GM23338 (cell line): ENCODE data around the gene GRIK1.

Experiments
- CREB1 ChIP-seq: fragments of 250-450 bp; sonication (Bioruptor Pico); IDR thresholded peaks from 2 replicates; pipeline ENCODE4 v1.5.0; 2020; ENCODE audit warnings: low read depth, mild to moderate bottlenecking, moderate library complexity
- CTCF ChIP-seq, 2 experiments: fragments of 200-600 bp in 1 of 2; sonication (generic) in 1 of 2; conservative IDR thresholded peaks; 2 replicates each; pipeline versions ENCODE4 v1.5.1 to v1.6.1; 2016 to 2017; ENCODE audit warnings: antibody characterized with exemption in 2 of 2, low read depth in 2 of 2, mild to moderate bottlenecking in 2 of 2, moderate library complexity in 1 of 2
- ETS1 ChIP-seq: IDR thresholded peaks from 2 replicates; pipeline ENCODE4 v1.6.1; 2016; ENCODE audit warnings: antibody characterized with exemption
- EZH2 ChIP-seq: fragments of 200-600 bp; sonication (generic); IDR thresholded peaks from one replicate; pipeline ENCODE4 v1.8.0; 2017; ENCODE audit warnings: antibody characterized with exemption, mild to moderate bottlenecking, low read depth; ENCODE audit not compliant: unreplicated experiment
- EZH2phosphoT487 ChIP-seq: fragments of 200-600 bp; sonication (generic); IDR thresholded peaks from one replicate; pipeline ENCODE4 v1.8.1; 2018; ENCODE audit warnings: antibody characterized with exemption; ENCODE audit not compliant: unreplicated experiment
- JUNB ChIP-seq: IDR thresholded peaks from one replicate; pipeline ENCODE4 v1.6.1; 2016; ENCODE audit warnings: antibody characterized with exemption; ENCODE audit not compliant: unreplicated experiment
- POLR2AphosphoS5 ChIP-seq: IDR thresholded peaks from 2 replicates; pipeline ENCODE4 v1.6.1; 2016; ENCODE audit warnings: antibody characterized with exemption, low read depth
- REST ChIP-seq: IDR thresholded peaks from one replicate; pipeline ENCODE4 v1.6.1; 2018; ENCODE audit warnings: antibody characterized with exemption; ENCODE audit not compliant: unreplicated experiment
- STAT1 ChIP-seq: IDR thresholded peaks from one replicate; pipeline ENCODE4 v1.6.1; 2016; ENCODE audit warnings: antibody characterized with exemption; ENCODE audit not compliant: unreplicated experiment
- ZNF114 ChIP-seq: fragments of 250-450 bp; sonication (Bioruptor Pico); IDR thresholded peaks from 2 replicates; pipeline ENCODE4 v1.5.0; 2020; ENCODE audit warnings: mild to moderate bottlenecking, moderate library complexity
- ZNF462 ChIP-seq: fragments of 250-450 bp; sonication (Bioruptor Pico); IDR thresholded peaks from 2 replicates; pipeline ENCODE4 v1.5.0; 2020; ENCODE audit warnings: mild to moderate bottlenecking, moderate library complexity

- no peak for TF ChIP-seq CTCF (conservative IDR thresholded peaks at IDR 0.05; ENCODE audit: low read depth in 2 of 2)
- no peak for TF ChIP-seq EZH2
- no peak for TF ChIP-seq POLR2AphosphoS5
- TF ChIP-seq EZH2phosphoT487, result no peak
- no peak for TF ChIP-seq CREB1
- TF ChIP-seq ZNF462 (CRISPR knock-in tag), result no peak
- TF ChIP-seq STAT1, result no peak
- no peak for TF ChIP-seq JUNB
- TF ChIP-seq REST, result no peak
- TF ChIP-seq ZNF114 (CRISPR knock-in tag), result no peak
- TF ChIP-seq ETS1, result no peak
Measured at GRCh38 chr21:29673096-29673610, 266.6 kb downstream of the GRIK1 start.
